GM12878 (cell line): ENCODE data around the gene ATXN7L1. TPM values are rescaled to one million over a fixed set of nuclear protein-coding genes. Genes with fewer than 3 reads are reported as not detected.

Experiments
- ATAC-seq: fragments of 200-7000 bp; cut with Tn5 transposase; 3 replicates; pipeline ENCODE4 v1.9.1; 2020; ENCODE audit warnings: mild to moderate bottlenecking, moderate library complexity
- BruUV-seq: library from RNA; stranded (reverse); fragments of 400-500 nt; replicated peaks from 2 replicates; lab custom pipeline; 2021; lab: Mats Ljungman, UMichigan
- CTCF ChIA-PET: fragments of 300-600 bp; sonication (Branson Sonifier 250); formaldehyde crosslinking; extraction: SDS; loops from one replicate; lab custom pipeline; 2021; ENCODE audit warnings: inconsistent platforms; lab: Yijun Ruan, JAX
- POLR2A ChIA-PET: fragments of 350-600 bp; formaldehyde crosslinking; extraction: SDS; loops from one replicate; lab custom pipeline; 2021; ENCODE audit warnings: inconsistent platforms; lab: Charles Lee
- RAD21 ChIA-PET: fragments of 300-600 bp; sonication (Branson Sonifier 250); formaldehyde crosslinking; loops from one replicate; lab custom pipeline; 2023; ENCODE audit warnings: antibody characterized with exemption; ENCODE audit not compliant: unreplicated experiment; lab: Charles Lee
- SMC1A ChIA-PET: fragments of 300-600 bp; sonication (Branson Sonifier 250); formaldehyde crosslinking; loops from one replicate; lab custom pipeline; 2023; ENCODE audit not compliant: unreplicated experiment, uncharacterized antibody; lab: Charles Lee
- DNase-seq: peaks from one replicate; pipeline ENCODE4 v3.0.0-alpha.2; 2011; ENCODE audit warnings: low read depth, low spot score
- FAIRE-seq: peaks from 3 replicates; lab custom pipeline; 2011; peaks lifted over from hg19 to GRCh38; lab: Jason Lieb, UNC
- H2AFZ ChIP-seq: 2 replicates; pipeline ENCODE4 v1.6.0; 2011; ENCODE audit warnings: low read depth, low read length, control low read depth; ENCODE audit not compliant: control insufficient read depth
- H3K27ac ChIP-seq: 2 replicates; pipeline ENCODE4 v1.5.1; 2011; ENCODE audit warnings: control low read depth; ENCODE audit not compliant: control insufficient read depth, insufficient read depth
- H3K27me3 ChIP-seq, 2 experiments: replicated peaks in 1 of 2; 2 replicates each; pipeline versions ENCODE4 v1.6.0 to v1.6.1; 2011; ENCODE audit warnings: low read length in 1 of 2; ENCODE audit not compliant: control insufficient read depth in 2 of 2, insufficient read depth in 2 of 2
- H3K36me3 ChIP-seq, 2 experiments: 2 replicates each; pipeline ENCODE4 v1.5.1; 2011; ENCODE audit warnings: low read length in 1 of 2; ENCODE audit not compliant: control insufficient read depth in 2 of 2, insufficient read depth in 2 of 2
- H3K4me1 ChIP-seq: 2 replicates; pipeline ENCODE4 v1.6.1; 2011; ENCODE audit warnings: mild to moderate bottlenecking, low read length, moderate library complexity, mixed read lengths; ENCODE audit not compliant: control insufficient read depth, insufficient read depth
- H3K4me2 ChIP-seq: 2 replicates; pipeline ENCODE4 v1.6.0; 2011; ENCODE audit warnings: control low read depth; ENCODE audit not compliant: control insufficient read depth, insufficient read depth
- H3K4me3 ChIP-seq: fragments of 200-600 bp; sonication (generic); 2 replicates; pipeline ENCODE4 v1.5.1; 2016
- H3K79me2 ChIP-seq: 2 replicates; pipeline ENCODE4 v1.6.0; 2011; ENCODE audit warnings: low read length; ENCODE audit not compliant: control insufficient read depth, insufficient read depth
- H3K9ac ChIP-seq: 2 replicates; pipeline ENCODE4 v1.8.0; 2011; ENCODE audit warnings: low read length, control low read depth, mixed read lengths; ENCODE audit not compliant: control insufficient read depth, insufficient read depth
- H3K9me3 ChIP-seq: replicated peaks from 3 replicates; pipeline ENCODE4 v1.5.1; 2011; ENCODE audit warnings: mild to moderate bottlenecking, low read length; ENCODE audit not compliant: control insufficient read depth, insufficient read depth
- H4K20me1 ChIP-seq: 2 replicates; pipeline ENCODE4 v1.6.0; 2011; ENCODE audit not compliant: control insufficient read depth, insufficient read depth
- BCL11A ChIP-seq: IDR thresholded peaks from 2 replicates; pipeline ENCODE4 v1.6.1; 2011; ENCODE audit warnings: low read depth, low read length
- FOS ChIP-seq: IDR thresholded peaks from 3 replicates; pipeline ENCODE4 v1.6.1; 2011; ENCODE audit warnings: borderline replicate concordance; ENCODE audit not compliant: insufficient read length; ENCODE audit errors: extremely low read depth
- GATAD2B ChIP-seq: fragments of 450-650 bp; conservative IDR thresholded peaks from 2 replicates; pipeline ENCODE4 v1.6.1; 2017; ENCODE audit warnings: low read depth, mild to moderate bottlenecking, moderate library complexity
- NFYB ChIP-seq: IDR thresholded peaks from 2 replicates; pipeline ENCODE4 v1.6.1; 2011; ENCODE audit warnings: low read depth, mild to moderate bottlenecking, low read length, improper control_type of control experiment, moderate library complexity; ENCODE audit not compliant: insufficient read depth
- NRF1 ChIP-seq: conservative IDR thresholded peaks from 2 replicates; pipeline ENCODE4 v1.6.1; 2011; ENCODE audit warnings: mild to moderate bottlenecking, low read depth, low read length, improper control_type of control experiment
- SMAD1 ChIP-seq: fragments of 450-650 bp; IDR thresholded peaks from 2 replicates; pipeline ENCODE4 v1.6.1; 2018; ENCODE audit warnings: mild to moderate bottlenecking, low read depth; ENCODE audit not compliant: partially characterized antibody
- SREBF1 ChIP-seq: IDR thresholded peaks from 2 replicates; pipeline ENCODE4 v1.6.1; 2012; ENCODE audit warnings: mild to moderate bottlenecking, low read length
- STAT3 ChIP-seq: IDR thresholded peaks from 2 replicates; pipeline ENCODE4 v1.6.1; 2011; ENCODE audit warnings: low read depth, low read length, improper control_type of control experiment
- SUZ12 ChIP-seq: fragments of 200-600 bp; sonication (generic); IDR thresholded peaks from one replicate; pipeline ENCODE4 v1.6.1; 2018; ENCODE audit warnings: antibody characterized with exemption, mild to moderate bottlenecking; ENCODE audit not compliant: unreplicated experiment
- ZNF207 ChIP-seq: fragments of 450-650 bp; IDR thresholded peaks from 2 replicates; pipeline ENCODE4 v1.6.1; 2014; ENCODE audit warnings: antibody characterized with exemption, mild to moderate bottlenecking, borderline replicate concordance
- ZNF384 ChIP-seq: IDR thresholded peaks from 2 replicates; pipeline ENCODE4 v1.6.1; 2012; ENCODE audit warnings: low read depth, mild to moderate bottlenecking, low read length, improper control_type of control experiment, borderline replicate concordance
- WGBS: methylation state at CpG from one replicate; pipeline ENCODE4 v1.1.6; 2016; ENCODE audit warnings: low lambda C conversion rate; ENCODE audit not compliant: insufficient replicate concordance, insufficient coverage; ENCODE audit errors: missing lambda C conversion rate; 5-methylcytosine and 5-hydroxymethylcytosine counted together
- in situ Hi-C: fragments of 300-500 bp; cut with MboI; formaldehyde crosslinking; loops from 9 replicates; pipeline ENCODE4 v1.14.3; 2018; ENCODE audit warnings: mixed read lengths
- intact Hi-C: fragments of 100-400 bp; cut with micrococcal nuclease; formaldehyde crosslinking; loops from one replicate; pipeline ENCODE4 v1.14.2; 2022; ENCODE audit not compliant: unreplicated experiment
- polyA plus RNA-seq, 11 experiments: library from polyadenylated mRNA; depleted of rRNA in 4 of 11; unstranded in 6 of 11; stranded (reverse) in 5 of 11; fragments of >200 nt; fragmentation: Nextera tagmentation in 4 of 11; fragmentation: Illumina TruSeq in 1 of 11; extraction: Ambion mirVana in 4 of 11; extraction: Trizol in 1 of 11; gene quantifications; 1 replicate in 1 of 11; 2 replicates in 10 of 11; pipeline versions ENCODE4 v1.2.1 to v1.2.3, GENCODE V29; 2011 to 2016; ENCODE audit warnings: inconsistent platforms in 2 of 11, missing spikeins in 2 of 11, low read depth in 1 of 11
- total RNA-seq, 4 experiments: library from RNA; depleted of rRNA in 3 of 4; stranded (reverse); fragments of >200 nt in 3 of 4; fragmentation: Illumina TruSeq in 1 of 4; extraction: Trizol in 1 of 4; gene quantifications; 2 replicates each; pipeline versions ENCODE4 v1.2.1 to v1.2.3, GENCODE V29; 2013 to 2021
- TF ChIP-seq, protein P1 (sequence below): IDR thresholded peaks from 2 replicates; pipeline ENCODE4 v1.6.1; 2011; ENCODE audit warnings: borderline replicate concordance, low read depth, mild to moderate bottlenecking, moderate library complexity, low read length; ENCODE audit not compliant: insufficient read depth, poor library complexity, severe bottlenecking
- TF ChIP-seq, protein P2 (sequence below): fragments of 450-650 bp; IDR thresholded peaks from 2 replicates; pipeline ENCODE4 v1.6.1; 2017; ENCODE audit warnings: borderline replicate concordance
- TF ChIP-seq, protein P3 (sequence below): fragments of 450-650 bp; formaldehyde crosslinking; IDR thresholded peaks from 2 replicates; pipeline ENCODE4 v1.4.0; 2020; ENCODE audit warnings: mild to moderate bottlenecking, moderate library complexity

ATXN7L1 gene
- total and polyA plus RNA-seq, 10 of the 15 experiments (the other 5 are each of a cell fraction or from before 2014, with no cell fraction given) = 0.40 to 2.9 (median 1.2) TPM

DNA sequence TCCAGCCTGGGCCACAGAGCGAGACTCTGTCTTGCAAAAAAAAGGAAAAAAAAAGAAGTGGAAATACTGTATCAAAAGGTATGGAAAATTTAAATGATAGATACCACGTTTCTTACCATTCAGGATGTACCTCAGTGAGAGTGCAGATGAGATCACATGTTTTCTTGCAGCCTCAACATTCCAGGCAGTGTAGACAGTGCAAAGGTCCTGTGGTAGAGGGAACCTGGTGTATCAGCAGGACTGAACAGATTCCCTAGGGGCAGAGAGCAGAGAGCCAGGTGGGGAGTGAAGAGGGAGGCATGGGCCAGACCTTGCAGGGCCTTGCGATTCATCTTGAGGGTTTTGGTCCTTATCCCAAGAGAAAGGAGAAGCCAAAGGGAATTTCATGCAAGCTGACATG is 17.7 kb upstream of the ATXN7L1 start (continued):
- TF ChIP-seq GATAD2B = no peak
- TF ChIP-seq, all 136 proteins: peak for 0

DNA sequence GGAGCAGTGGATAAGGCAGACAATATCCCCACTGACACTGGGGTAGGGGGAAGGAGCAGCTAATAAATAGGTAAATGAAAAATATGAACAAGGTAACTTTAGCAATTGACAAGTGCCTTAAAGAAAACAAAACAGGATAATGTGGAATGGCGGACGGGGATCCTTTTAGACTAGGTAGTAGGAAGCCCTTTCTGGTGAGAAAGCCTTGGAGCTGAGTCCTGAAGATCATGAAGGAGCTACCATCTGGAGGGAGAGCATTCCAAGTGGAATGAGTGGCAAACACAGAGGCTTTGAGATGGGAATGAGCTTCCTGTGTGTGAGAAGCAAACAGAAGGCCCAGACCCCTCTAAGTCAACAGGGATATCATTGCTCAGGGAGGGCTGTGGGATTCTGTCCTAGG is 16.0 kb upstream of the ATXN7L1 start:
- POLR2A ChIA-PET = no interaction called here
- WGBS = 48% methylated on average over 2 of the region's 2 CpGs
- intact Hi-C loops (no loop called here), in situ Hi-C loops (no loop called here)
- no peak overlapping the region for H3K27ac ChIP-seq
- RAD21 ChIA-PET = no interaction called here
- no peak overlapping the region for H2AFZ ChIP-seq
- no TSS peak for BruUV-seq
- FAIRE-seq (no peak), DNase-seq (no peak), ATAC-seq (no peak)
- H3K4me3 ChIP-seq = no peak overlapping the region
- CTCF ChIA-PET = interaction anchor here (1.0 to 1.4 kb wide), 3 partner anchors 116 to 132 kb away, joined by 3 to 4 read pairs (median 3); no protein-coding TSS in a partner anchor
- H3K4me2 ChIP-seq = no peak overlapping the region
- H3K36me3 ChIP-seq = no peaks in the 10 kb centered on the region
- no peak overlapping the region for H3K9ac ChIP-seq
- no peaks in the 10 kb centered on the region for H4K20me1 ChIP-seq
- SMC1A ChIA-PET = interaction anchor here (1.9 to 2.1 kb wide), 3 partner anchors 12 to 132 kb away, joined by 6 to 7 read pairs (median 7); no protein-coding TSS in a partner anchor
- no peaks in the 10 kb centered on the region for H3K9me3 ChIP-seq
- peaks cover 0 to 5% of the 10 kb centered on the region in 2 experiments; a peak in 2 of 4 replicates for H3K27me3 ChIP-seq
- no peaks in the 10 kb centered on the region for H3K79me2 ChIP-seq
- no peaks in the 10 kb centered on the region for H3K4me1 ChIP-seq
- TF ChIP-seq SUZ12 (no peak), BCL11A (no peak), NRF1 (no peak), SMAD1 (no peak), STAT3 (no peak), NFYB (no peak), ZNF207 (no peak), SREBF1 (no peak), FOS (no peak), ZNF384 (no peak)
- TF ChIP-seq, protein P1, sequence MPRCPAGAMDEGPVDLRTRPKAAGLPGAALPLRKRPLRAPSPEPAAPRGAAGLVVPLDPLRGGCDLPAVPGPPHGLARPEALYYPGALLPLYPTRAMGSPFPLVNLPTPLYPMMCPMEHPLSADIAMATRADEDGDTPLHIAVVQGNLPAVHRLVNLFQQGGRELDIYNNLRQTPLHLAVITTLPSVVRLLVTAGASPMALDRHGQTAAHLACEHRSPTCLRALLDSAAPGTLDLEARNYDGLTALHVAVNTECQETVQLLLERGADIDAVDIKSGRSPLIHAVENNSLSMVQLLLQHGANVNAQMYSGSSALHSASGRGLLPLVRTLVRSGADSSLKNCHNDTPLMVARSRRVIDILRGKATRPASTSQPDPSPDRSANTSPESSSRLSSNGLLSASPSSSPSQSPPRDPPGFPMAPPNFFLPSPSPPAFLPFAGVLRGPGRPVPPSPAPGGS = no peak
- TF ChIP-seq, protein P2, sequence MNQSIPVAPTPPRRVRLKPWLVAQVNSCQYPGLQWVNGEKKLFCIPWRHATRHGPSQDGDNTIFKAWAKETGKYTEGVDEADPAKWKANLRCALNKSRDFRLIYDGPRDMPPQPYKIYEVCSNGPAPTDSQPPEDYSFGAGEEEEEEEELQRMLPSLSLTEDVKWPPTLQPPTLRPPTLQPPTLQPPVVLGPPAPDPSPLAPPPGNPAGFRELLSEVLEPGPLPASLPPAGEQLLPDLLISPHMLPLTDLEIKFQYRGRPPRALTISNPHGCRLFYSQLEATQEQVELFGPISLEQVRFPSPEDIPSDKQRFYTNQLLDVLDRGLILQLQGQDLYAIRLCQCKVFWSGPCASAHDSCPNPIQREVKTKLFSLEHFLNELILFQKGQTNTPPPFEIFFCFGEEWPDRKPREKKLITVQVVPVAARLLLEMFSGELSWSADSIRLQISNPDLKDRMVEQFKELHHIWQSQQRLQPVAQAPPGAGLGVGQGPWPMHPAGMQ = no peak
- TF ChIP-seq, protein P3, sequence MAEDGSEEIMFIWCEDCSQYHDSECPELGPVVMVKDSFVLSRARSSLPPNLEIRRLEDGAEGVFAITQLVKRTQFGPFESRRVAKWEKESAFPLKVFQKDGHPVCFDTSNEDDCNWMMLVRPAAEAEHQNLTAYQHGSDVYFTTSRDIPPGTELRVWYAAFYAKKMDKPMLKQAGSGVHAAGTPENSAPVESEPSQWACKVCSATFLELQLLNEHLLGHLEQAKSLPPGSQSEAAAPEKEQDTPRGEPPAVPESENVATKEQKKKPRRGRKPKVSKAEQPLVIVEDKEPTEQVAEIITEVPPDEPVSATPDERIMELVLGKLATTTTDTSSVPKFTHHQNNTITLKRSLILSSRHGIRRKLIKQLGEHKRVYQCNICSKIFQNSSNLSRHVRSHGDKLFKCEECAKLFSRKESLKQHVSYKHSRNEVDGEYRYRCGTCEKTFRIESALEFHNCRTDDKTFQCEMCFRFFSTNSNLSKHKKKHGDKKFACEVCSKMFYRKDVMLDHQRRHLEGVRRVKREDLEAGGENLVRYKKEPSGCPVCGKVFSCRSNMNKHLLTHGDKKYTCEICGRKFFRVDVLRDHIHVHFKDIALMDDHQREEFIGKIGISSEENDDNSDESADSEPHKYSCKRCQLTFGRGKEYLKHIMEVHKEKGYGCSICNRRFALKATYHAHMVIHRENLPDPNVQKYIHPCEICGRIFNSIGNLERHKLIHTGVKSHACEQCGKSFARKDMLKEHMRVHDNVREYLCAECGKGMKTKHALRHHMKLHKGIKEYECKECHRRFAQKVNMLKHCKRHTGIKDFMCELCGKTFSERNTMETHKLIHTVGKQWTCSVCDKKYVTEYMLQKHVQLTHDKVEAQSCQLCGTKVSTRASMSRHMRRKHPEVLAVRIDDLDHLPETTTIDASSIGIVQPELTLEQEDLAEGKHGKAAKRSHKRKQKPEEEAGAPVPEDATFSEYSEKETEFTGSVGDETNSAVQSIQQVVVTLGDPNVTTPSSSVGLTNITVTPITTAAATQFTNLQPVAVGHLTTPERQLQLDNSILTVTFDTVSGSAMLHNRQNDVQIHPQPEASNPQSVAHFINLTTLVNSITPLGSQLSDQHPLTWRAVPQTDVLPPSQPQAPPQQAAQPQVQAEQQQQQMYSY (CRISPR knock-in tag) = no peak
